Epithelial cell of esophagus (primary cell): ENCODE measurements around the gene SUMO3.

Experiments
- DNase-seq: peaks from one replicate; pipeline ENCODE4 v3.0.0; 2010; ENCODE audit warnings: low read depth
- H3K4me3 ChIP-seq: 2 replicates; pipeline ENCODE4 v1.5.1; 2011; ENCODE audit warnings: mild to moderate bottlenecking, low read length, control low read depth
- CTCF ChIP-seq: IDR thresholded peaks from 2 replicates; pipeline ENCODE4 v1.5.1; 2011; ENCODE audit warnings: low read depth, mild to moderate bottlenecking, low read length, control low read depth, inconsistent platforms; ENCODE audit not compliant: insufficient read depth; ENCODE audit errors: missing control alignments

Gene SUMO3

DNA sequence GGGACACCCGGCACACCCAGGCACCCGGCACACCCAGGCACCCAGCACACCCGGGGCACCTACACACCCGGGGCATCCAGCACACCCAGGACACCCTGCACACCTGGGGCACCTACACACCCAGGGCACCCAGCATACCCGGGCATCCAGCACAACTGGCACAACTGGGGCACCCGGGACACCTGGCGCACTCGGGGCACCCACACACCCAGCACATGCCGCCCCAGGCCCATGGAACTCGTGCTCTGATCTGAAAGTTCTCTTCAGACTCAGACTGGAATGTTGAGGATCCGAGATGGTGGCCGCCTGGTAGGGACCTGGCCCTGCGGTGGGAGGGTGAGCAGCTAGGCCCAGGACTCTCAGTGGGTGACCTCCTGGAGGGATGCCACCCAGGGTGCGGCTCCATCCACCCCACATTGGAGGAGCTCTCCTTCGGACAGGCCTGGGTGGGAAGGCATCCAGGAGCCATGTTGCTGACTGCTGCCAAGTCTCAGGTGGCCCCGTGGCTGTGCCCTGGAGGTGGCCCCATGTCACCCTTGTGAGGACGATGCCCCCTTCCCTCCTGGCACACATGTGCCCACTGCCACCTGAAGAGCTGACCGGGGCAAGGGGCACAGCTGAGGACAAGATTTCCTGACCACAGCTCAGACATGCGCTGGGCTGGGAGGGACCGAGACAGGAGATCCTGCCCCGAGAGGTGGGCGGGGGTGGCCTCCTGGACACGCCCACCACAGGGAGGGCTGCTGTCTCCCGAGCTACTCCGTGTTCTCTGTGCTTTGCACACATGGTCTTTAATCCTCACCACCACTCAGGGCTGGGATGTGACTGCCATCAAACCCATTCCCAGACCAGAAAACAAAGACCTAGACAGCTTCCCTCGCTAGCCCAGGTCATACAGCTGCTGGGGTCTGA lies 53.3 kb downstream of the SUMO3 start:
- TF ChIP-seq CTCF, result no peak
- DNase-seq, result no peak
- H3K4me3 ChIP-seq, result no peak overlapping the region

DNA sequence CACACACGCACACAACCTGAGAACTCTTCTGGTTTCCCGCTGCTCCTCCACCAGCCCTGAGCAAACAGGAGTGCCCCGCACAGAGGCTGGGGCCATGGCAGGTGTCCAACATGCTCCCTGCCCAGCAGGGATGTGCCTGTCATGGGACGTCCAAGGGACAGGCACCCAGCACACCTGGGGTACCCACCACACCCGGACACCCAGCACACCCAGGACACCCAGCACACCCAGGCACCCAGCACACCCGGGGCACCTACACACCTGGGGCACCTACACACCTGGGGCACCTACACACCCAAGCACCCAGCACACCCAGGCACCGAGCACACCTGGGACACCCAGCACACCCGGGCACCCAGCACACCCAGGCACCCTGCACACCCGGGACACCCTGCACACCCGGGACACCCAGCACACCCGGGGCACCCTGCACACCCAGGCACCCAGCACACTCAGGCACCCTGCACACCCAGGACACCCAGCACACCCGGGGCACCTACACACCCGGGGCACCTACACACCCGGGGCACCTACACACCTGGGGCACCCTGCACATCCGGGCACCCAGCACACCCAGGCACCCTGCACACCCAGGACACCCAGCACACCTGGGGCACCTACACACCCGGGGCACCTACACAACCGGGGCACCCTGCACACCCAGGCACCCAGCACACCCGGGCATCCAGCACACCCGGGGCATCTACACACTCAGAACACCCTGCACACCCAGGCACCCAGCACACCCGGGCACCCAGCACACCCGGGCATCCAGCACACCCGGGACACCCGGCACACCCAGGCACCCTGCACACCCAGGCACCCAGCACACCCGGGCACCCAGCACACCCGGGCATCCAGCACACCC lies 54.2 kb downstream of the SUMO3 start:
- DNase-seq, result no peak
- TF ChIP-seq CTCF, result no peak
- H3K4me3 ChIP-seq, result no peak overlapping the region

DNA sequence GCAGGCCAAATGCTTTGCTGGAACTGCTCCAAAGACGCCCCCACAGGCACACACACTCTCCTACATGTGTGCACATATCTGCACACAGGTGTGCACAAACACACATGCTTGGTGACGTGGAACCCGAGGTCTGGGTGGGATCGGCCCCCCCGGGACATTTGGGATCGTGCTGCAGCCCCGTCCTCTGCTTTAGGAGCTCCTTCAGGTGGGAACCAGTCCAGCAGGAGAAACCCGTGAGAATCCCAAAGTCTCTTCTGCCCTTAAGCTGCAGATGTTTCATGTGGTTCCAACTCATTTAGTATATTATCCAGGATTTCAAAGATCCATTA lies 54.8 kb downstream of the SUMO3 start:
- DNase-seq, result no peak
- TF ChIP-seq CTCF, result no peak
- H3K4me3 ChIP-seq, result no peak overlapping the region

DNA sequence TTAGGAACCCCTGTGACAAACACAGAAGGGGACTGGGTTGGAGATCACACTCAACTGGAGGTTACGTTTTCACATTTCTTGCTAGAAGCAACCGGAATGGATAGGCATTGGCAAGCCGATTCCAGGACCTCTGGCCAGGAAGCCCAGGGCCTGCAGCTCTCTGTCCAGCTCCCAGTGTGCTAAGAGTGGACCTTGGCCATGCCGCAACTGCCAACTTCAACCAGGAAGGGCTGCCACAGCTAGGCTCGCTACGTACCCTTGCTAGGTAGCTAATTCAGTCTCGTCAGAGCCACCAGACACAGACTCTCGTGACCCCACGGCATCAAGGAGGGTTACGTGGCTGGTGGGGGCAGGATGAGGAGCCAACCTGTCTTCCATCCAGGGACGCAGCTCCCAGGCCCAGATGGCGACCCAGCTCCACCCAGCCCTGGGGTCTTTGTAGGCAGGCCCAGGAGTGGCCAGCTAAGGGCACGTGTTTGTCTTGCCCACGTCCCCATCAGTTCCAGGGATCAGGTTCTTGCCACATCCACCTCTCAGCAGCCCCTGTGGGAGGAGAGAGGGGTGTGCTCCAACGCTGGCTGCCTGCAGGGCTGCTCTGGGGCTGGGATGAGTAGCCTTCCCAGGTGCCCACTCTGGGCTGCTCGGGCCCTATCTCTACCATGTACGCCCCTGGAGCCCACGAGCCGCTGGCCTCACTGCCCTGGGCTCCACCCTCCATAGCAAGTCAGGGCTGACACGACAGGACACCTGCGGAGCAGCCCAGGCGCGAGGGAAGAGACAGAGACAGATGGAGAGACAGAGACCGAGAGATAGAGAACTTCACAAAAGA lies 55.4 kb downstream of the SUMO3 start:
- no peak for DNase-seq
- H3K4me3 ChIP-seq, result no peak overlapping the region
- no peak for TF ChIP-seq CTCF

- DNase-seq, result no peak
These were observed 56.1 kb downstream of the SUMO3 start for GRCh38 chr21:44761747-44762208.

More at GRCh38 chr21:44761747-44762208, 56.1 kb downstream of the SUMO3 start:
- H3K4me3 ChIP-seq, result no peak overlapping the region
- no peak for TF ChIP-seq CTCF
